ENCODE data around the gene GTF3C6.

GRCh38 chr6:111011360-111012142 lies 53.0 kb downstream of the GTF3C6 start:
- TF ChIP-seq POLR2A (IDR thresholded peaks at IDR 0.05) (no peak), CTCF (IDR thresholded peaks at IDR 0.05) (peak in 2 of 3 donors; percentile 47 to 52), POLR2AphosphoS5 (IDR thresholded peaks at IDR 0.05) (no peak)

Data from breast epithelium (tissue), 3 donors.